Measurements from ENCODE around the gene LGALS3BP.

- TF ChIP-seq CTCF (IDR thresholded peaks at IDR 0.05) (no peak), POLR2A (IDR thresholded peaks at IDR 0.05) (no peak)
Observed at GRCh38 chr17:78991017-78991738, 11.5 kb upstream of the LGALS3BP start.

Measured in body of pancreas (tissue), 4 donors.